Measurements from ENCODE around the gene ASB6. TPM values are rescaled to one million over a fixed set of nuclear protein-coding genes. Genes with fewer than 3 reads are reported as not detected.

ASB6 gene
- total and polyA plus RNA-seq, 7 donors = 6.3 to 20.2 (median 8.9) TPM

GRCh38 chr9:129635099-129636065, 6.6 kb downstream of the ASB6 start:
- intact Hi-C loops (cut with DNase I) = no loop called here

GRCh38 chr9:129633848-129634247, 8.1 kb downstream of the ASB6 start:
- Histone ChIP-seq H3K9me3 (no peaks in the 10 kb centered on the region), H3K36me3 (ENCODE audit: insufficient read depth in 1 of 2, low read depth in 1 of 2) (peaks cover 11 to 63% of the 10 kb centered on the region in 2 donors), H3K4me1 (peaks cover 34% of the 10 kb centered on the region), H3K27me3 (ENCODE audit: insufficient read depth in 3 of 3, low read length in 2 of 3) (no peaks in the 10 kb centered on the region), H3K4me3 (no peak overlapping the region), H3K27ac (no peak overlapping the region)
- DNase-seq = no peak
- intact Hi-C loops (cut with DNase I) = no loop called here
- TF ChIP-seq CTCF (IDR thresholded peaks at IDR 0.05) = no peak
- 69 to 79% (median 76%) methylated on average over 13 of the region's 13 CpGs for WGBS, 3 donors
- no peak for ATAC-seq

More at GRCh38 chr9:129635099-129636065, 6.6 kb downstream of the ASB6 start:
- peaks cover 27% of the 10 kb centered on the region for H3K4me1 ChIP-seq
- H3K27me3 ChIP-seq (ENCODE audit: insufficient read depth in 3 of 3, low read length in 2 of 3) = no peaks in the 10 kb centered on the region
- peaks cover 11 to 70% of the 10 kb centered on the region in 2 donors for H3K36me3 ChIP-seq (ENCODE audit: insufficient read depth in 1 of 2, low read depth in 1 of 2)
- WGBS, 3 donors = 82 to 89% (median 83%) methylated on average over 34 of the region's 34 CpGs
- TF ChIP-seq CTCF (IDR thresholded peaks at IDR 0.05) = no peak
- DNase-seq (no peak), ATAC-seq (no peak)
- H3K27ac ChIP-seq = no peak overlapping the region
- H3K9me3 ChIP-seq = no peaks in the 10 kb centered on the region
- no peak overlapping the region for H3K4me3 ChIP-seq

- intact Hi-C loops (cut with DNase I) = no loop called here
- H3K36me3 ChIP-seq (ENCODE audit: insufficient read depth in 1 of 2, low read depth in 1 of 2) = peaks cover 8 to 56% of the 10 kb centered on the region in 2 donors
Observed at GRCh38 chr9:129633207-129633606, 8.7 kb downstream of the ASB6 start.

GRCh38 chr9:129632460-129632859, 9.5 kb downstream of the ASB6 start:
- intact Hi-C loops (cut with DNase I) = no loop called here
- no peak for DNase-seq
- H3K4me3 ChIP-seq = no peak overlapping the region
- ATAC-seq = peak; percentile 57 to 74 (median 65)
- 49 to 75% (median 54%) methylated on average over 13 of the region's 13 CpGs for WGBS, 3 donors
- H3K9me3 ChIP-seq = no peaks in the 10 kb centered on the region
- no peaks in the 10 kb centered on the region for H3K27me3 ChIP-seq (ENCODE audit: insufficient read depth in 3 of 3, low read length in 2 of 3)
- no peak overlapping the region for H3K27ac ChIP-seq
- peaks cover 48% of the 10 kb centered on the region for H3K4me1 ChIP-seq
- peaks cover 8 to 49% of the 10 kb centered on the region in 2 donors for H3K36me3 ChIP-seq (ENCODE audit: insufficient read depth in 1 of 2, low read depth in 1 of 2)
- TF ChIP-seq CTCF (IDR thresholded peaks at IDR 0.05) = no peak

More at GRCh38 chr9:129633207-129633606, 8.7 kb downstream of the ASB6 start:
- ATAC-seq = no peak
- no peak for TF ChIP-seq CTCF (IDR thresholded peaks at IDR 0.05)
- H3K27me3 ChIP-seq (ENCODE audit: insufficient read depth in 3 of 3, low read length in 2 of 3) = no peaks in the 10 kb centered on the region
- WGBS, 3 donors = 70 to 81% (median 72%) methylated on average over 4 of the region's 4 CpGs
- H3K4me3 ChIP-seq = no peak overlapping the region
- H3K27ac ChIP-seq = no peak overlapping the region
- peaks cover 40% of the 10 kb centered on the region for H3K4me1 ChIP-seq
- DNase-seq = no peak
- H3K9me3 ChIP-seq = no peaks in the 10 kb centered on the region

Data from psoas muscle (tissue), 8 donors.